Measurements from ENCODE around the gene HNRNPAB. TPM values are rescaled to one million over a fixed set of nuclear protein-coding genes. Genes with fewer than 3 reads are reported as not detected.

Gene HNRNPAB
- polyA plus RNA-seq, 1 donor from 2014 or later = 70.6 TPM

- Mint-ChIP-seq H3K27me3 (no peaks in the 10 kb centered on the region), H3K9me3 (no peaks in the 10 kb centered on the region), H3K4me3 (peak overlapping the region in 1 of 4 donors; percentile 50), H3K4me1 (peaks cover 7 to 19% (median 16%) of the 10 kb centered on the region in 3 donors), H3K36me3 (peaks cover 2% of the 10 kb centered on the region), H3K27ac (peak overlapping the region; percentile 24 to 78 (median 78))
Measured at GRCh38 chr5:178212241-178213002, 8.1 kb downstream of the HNRNPAB start.

DNA sequence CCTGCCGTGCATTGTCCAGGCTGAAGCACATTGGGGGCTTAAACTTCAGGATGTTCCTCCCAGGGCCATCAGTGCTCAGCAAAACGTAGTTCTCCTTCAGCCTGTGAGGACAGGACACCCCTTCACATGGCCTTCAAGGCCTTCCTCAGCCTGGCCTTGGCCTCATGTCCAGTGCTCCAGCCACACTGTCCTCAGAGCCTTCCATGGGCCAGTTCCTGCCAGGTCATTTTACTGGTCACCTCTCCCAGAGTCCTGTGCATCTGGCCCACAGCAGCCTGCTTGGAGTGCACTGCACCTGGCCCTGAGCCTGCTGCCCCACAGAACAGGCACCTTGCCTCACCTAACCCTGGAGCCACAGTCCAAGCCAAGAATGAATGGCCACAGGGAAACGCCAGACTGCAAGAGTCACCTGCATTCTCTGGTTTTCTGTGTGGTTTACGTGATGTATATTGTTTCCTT, 8.7 kb downstream of the HNRNPAB start:
- H3K4me1 Mint-ChIP-seq = peaks cover 7 to 15% (median 14%) of the 10 kb centered on the region in 3 donors
- no peaks in the 10 kb centered on the region for H3K27me3 Mint-ChIP-seq
- H3K9me3 Mint-ChIP-seq = no peaks in the 10 kb centered on the region
- H3K27ac Mint-ChIP-seq = peak overlapping the region in 2 of 3 donors; percentile 62 to 76
- H3K36me3 Mint-ChIP-seq = peaks cover 2% of the 10 kb centered on the region
- peak overlapping the region in 1 of 4 donors; percentile 50 for H3K4me3 Mint-ChIP-seq

- Mint-ChIP-seq H3K4me3 (peak overlapping the region in 1 of 4 donors; percentile 50), H3K27me3 (no peaks in the 10 kb centered on the region), H3K36me3 (peaks cover 2% of the 10 kb centered on the region), H3K27ac (peak overlapping the region; percentile 2 to 62 (median 27)), H3K4me1 (peaks cover 7 to 14% (median 10%) of the 10 kb centered on the region in 3 donors), H3K9me3 (no peaks in the 10 kb centered on the region)
Measured at GRCh38 chr5:178213748-178214151, 9.4 kb downstream of the HNRNPAB start.

DNA sequence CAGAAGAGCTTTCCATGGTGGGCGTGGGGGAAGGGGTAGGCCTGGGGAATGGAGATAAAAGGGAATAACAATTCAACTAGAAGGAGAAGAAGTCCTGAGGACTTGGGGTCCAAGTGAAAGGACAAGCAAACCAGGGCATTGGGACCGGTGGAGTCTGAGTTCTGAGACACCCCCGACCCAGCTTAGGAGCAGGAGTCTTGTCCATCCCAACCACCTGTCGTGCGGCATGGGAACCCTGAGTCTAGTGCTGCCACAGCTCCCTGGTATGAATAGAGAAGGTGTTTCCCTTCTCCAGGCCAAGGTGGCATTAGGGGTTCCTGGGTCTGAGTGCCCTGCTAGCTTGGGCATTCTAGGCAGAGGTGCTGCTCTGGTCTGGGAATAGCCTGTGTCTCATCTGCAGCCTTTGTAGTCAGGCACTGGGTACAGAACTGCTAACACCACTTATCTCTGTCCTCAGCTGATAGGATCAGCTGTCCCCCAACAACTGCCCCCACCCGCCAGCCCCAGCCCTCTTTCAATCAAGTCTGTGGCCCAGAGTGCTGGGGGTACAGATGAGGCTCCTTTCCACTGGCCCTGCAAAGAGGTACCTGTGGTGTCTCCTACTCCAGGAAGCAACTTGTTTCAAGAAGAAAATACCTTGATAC, 9.9 kb downstream of the HNRNPAB start:
- peaks cover 2% of the 10 kb centered on the region for H3K36me3 Mint-ChIP-seq
- peaks cover 7 to 14% (median 10%) of the 10 kb centered on the region in 3 donors for H3K4me1 Mint-ChIP-seq
- peak overlapping the region in 2 of 3 donors; percentile 27 to 62 for H3K27ac Mint-ChIP-seq
- no peak overlapping the region for H3K4me3 Mint-ChIP-seq
- H3K9me3 Mint-ChIP-seq = no peaks in the 10 kb centered on the region
- no peaks in the 10 kb centered on the region for H3K27me3 Mint-ChIP-seq

GRCh38 chr5:178215280-178216002, 11.1 kb downstream of the HNRNPAB start:
- Mint-ChIP-seq H3K36me3 (peaks cover 2% of the 10 kb centered on the region), H3K27ac (peak overlapping the region in 2 of 3 donors; percentile 73 to 78), H3K4me3 (no peak overlapping the region), H3K27me3 (no peaks in the 10 kb centered on the region), H3K4me1 (peaks cover 7 to 14% (median 13%) of the 10 kb centered on the region in 3 donors), H3K9me3 (no peaks in the 10 kb centered on the region)

GRCh38 chr5:178216088-178216534, 11.8 kb downstream of the HNRNPAB start:
- Mint-ChIP-seq H3K36me3 (peaks cover 2% of the 10 kb centered on the region), H3K27ac (peak overlapping the region in 2 of 3 donors; percentile 5 to 78), H3K4me3 (peak overlapping the region in 1 of 4 donors; percentile 46), H3K4me1 (peaks cover 7 to 17% (median 13%) of the 10 kb centered on the region in 3 donors), H3K27me3 (no peaks in the 10 kb centered on the region), H3K9me3 (no peaks in the 10 kb centered on the region)

DNA sequence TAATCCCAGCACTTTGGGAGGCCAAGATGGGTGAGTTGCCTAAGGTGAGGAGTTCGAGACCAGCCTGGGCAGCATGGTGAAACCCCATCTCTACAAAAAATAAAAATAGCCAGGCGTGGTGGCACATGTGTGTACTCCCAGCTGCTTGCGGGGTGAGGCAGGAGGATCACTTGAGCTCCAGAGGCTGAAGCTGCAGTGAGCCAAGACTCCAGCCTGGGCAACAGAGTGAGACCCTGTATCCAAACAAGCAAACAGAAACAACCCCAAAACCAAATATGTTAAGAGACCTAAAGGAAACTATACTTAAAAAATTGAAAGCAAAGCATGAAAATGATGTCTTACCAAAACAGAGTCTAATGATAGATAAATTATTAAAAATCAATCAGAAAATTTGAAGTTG, 12.4 kb downstream of the HNRNPAB start:
- peaks cover 13 to 23% (median 17%) of the 10 kb centered on the region in 3 donors for H3K4me1 Mint-ChIP-seq
- no peaks in the 10 kb centered on the region for H3K9me3 Mint-ChIP-seq
- no peaks in the 10 kb centered on the region for H3K27me3 Mint-ChIP-seq
- H3K4me3 Mint-ChIP-seq = peak overlapping the region in 1 of 4 donors; percentile 12
- peak overlapping the region in 1 of 3 donors; percentile 5 for H3K27ac Mint-ChIP-seq
- H3K36me3 Mint-ChIP-seq = peaks cover 2% of the 10 kb centered on the region

GRCh38 chr5:178218237-178218776, 14.0 kb downstream of the HNRNPAB start:
- H3K27ac Mint-ChIP-seq = no peak overlapping the region
- no peak overlapping the region for H3K4me3 Mint-ChIP-seq
- H3K27me3 Mint-ChIP-seq = no peaks in the 10 kb centered on the region
- H3K9me3 Mint-ChIP-seq = no peaks in the 10 kb centered on the region
- H3K36me3 Mint-ChIP-seq = peaks cover 2% of the 10 kb centered on the region
- H3K4me1 Mint-ChIP-seq = peaks cover 14 to 22% (median 17%) of the 10 kb centered on the region in 3 donors

DNA sequence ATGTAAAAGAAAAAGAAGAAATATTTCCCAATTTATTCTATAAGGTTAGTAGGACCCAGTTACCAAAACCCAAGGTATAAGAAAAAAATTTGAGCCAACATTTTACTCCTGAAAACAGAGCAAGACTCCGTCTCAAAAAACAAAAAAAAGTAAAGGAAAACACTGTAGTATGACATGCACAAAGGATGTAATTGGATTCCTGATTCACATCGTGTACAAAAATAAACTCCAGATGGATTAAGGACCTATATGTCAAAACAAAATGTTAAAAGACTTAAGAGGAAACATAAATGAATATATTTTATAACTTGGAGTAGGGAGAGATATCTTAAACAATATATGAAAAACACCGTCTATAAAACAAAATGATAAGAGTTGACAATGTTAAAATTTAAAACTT, 14.5 kb downstream of the HNRNPAB start:
- no peaks in the 10 kb centered on the region for H3K27me3 Mint-ChIP-seq
- H3K4me1 Mint-ChIP-seq = peaks cover 14 to 20% (median 17%) of the 10 kb centered on the region in 3 donors
- no peak overlapping the region for H3K4me3 Mint-ChIP-seq
- no peak overlapping the region for H3K27ac Mint-ChIP-seq
- H3K9me3 Mint-ChIP-seq = no peaks in the 10 kb centered on the region
- peaks cover 2% of the 10 kb centered on the region for H3K36me3 Mint-ChIP-seq

- no peak overlapping the region for H3K4me3 Mint-ChIP-seq
- H3K36me3 Mint-ChIP-seq = peaks cover under 1% of the 10 kb centered on the region
- peaks cover 10 to 16% (median 10%) of the 10 kb centered on the region in 3 donors for H3K4me1 Mint-ChIP-seq
- no peaks in the 10 kb centered on the region for H3K9me3 Mint-ChIP-seq
- H3K27ac Mint-ChIP-seq = peak overlapping the region in 2 of 3 donors; percentile 73 to 76
- H3K27me3 Mint-ChIP-seq = no peaks in the 10 kb centered on the region
Measured at GRCh38 chr5:178221282-178221681, 16.9 kb downstream of the HNRNPAB start.

- peak overlapping the region in 1 of 3 donors; percentile 76 for H3K27ac Mint-ChIP-seq
- H3K36me3 Mint-ChIP-seq = peaks cover 2% of the 10 kb centered on the region
- no peak overlapping the region for H3K4me3 Mint-ChIP-seq
- peaks cover 11 to 13% (median 12%) of the 10 kb centered on the region in 3 donors for H3K4me1 Mint-ChIP-seq
- H3K9me3 Mint-ChIP-seq = no peaks in the 10 kb centered on the region
- H3K27me3 Mint-ChIP-seq = no peaks in the 10 kb centered on the region
Measured at GRCh38 chr5:178221853-178222252, 17.5 kb downstream of the HNRNPAB start.

- H3K27me3 Mint-ChIP-seq = no peaks in the 10 kb centered on the region
- H3K27ac Mint-ChIP-seq = no peak overlapping the region
- H3K4me1 Mint-ChIP-seq = peaks cover 13 to 17% (median 14%) of the 10 kb centered on the region in 3 donors
- H3K9me3 Mint-ChIP-seq = no peaks in the 10 kb centered on the region
- H3K36me3 Mint-ChIP-seq = peaks cover 6% of the 10 kb centered on the region
- H3K4me3 Mint-ChIP-seq = no peak overlapping the region
Measured at GRCh38 chr5:178222292-178222691, 18.0 kb downstream of the HNRNPAB start.

DNA sequence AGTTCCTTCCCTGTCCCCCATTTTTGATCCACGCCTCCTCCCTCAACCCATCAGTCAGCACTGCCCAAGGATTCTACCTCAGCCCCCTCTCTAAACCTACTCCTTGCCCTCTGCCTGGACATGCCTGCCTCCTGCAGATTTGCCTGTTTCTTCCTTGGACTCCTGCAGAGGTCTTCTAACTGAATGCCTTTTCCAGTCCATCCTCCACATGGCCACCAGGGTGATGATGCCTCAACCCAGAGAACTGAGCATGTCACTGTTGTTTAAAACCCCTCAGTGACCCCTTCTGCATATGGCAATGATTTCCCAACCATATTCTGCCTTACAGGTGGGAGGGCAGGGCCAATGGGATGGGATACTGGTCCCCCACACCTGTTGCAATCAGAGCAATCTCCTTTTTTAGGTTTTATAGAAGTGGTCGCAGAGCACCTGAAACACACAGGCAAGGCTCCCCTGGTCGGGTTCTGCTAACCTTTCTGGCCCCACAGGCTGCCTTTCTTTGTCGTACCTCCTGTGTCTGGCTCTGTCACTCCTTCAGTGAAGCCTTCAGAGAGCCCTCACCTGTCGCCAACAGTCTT, 19.0 kb downstream of the HNRNPAB start:
- Mint-ChIP-seq H3K27ac (no peak overlapping the region), H3K4me1 (peaks cover 15 to 25% (median 19%) of the 10 kb centered on the region in 3 donors), H3K27me3 (no peaks in the 10 kb centered on the region), H3K36me3 (peaks cover 12% of the 10 kb centered on the region), H3K9me3 (no peaks in the 10 kb centered on the region), H3K4me3 (no peak overlapping the region)

DNA sequence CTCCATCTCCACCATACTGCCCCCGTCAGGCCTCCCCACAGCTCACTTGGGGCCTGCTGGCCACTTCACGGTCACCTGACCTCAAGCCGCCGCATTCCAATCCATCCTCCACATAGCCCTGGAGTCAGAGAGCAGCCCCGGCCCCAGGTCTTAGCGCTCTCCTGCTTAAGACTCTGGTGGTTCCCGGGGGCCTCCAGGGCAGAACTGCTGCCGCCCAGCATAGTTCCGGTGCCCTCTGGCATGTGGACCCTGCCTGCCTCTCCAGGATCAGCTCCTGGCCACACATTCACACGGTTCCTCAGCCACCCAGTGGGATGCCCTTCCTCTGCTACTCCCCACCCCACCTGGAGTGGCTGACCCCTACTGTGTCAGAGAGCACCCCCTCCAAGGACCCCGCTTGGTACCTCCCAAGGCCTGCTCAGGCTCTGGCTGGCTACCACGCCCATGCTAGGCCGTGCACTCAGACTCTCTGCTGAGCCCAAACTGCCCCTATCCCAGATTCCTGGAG, 19.5 kb downstream of the HNRNPAB start:
- Mint-ChIP-seq H3K4me3 (no peak overlapping the region), H3K4me1 (peaks cover 18 to 25% (median 22%) of the 10 kb centered on the region in 3 donors), H3K27me3 (no peaks in the 10 kb centered on the region), H3K27ac (no peak overlapping the region), H3K36me3 (peaks cover 15% of the 10 kb centered on the region), H3K9me3 (no peaks in the 10 kb centered on the region)

Data from IgD-negative memory B cell (primary cell).